OCI-LY3 (cell line): Measurements from ENCODE around the gene SEPSECS.

Experiments used
- H2AFZ ChIP-seq: fragments of 200-600, 300-600 bp; shearing (Covaris generic); 2 replicates; pipeline ENCODE4 v1.6.0; 2014; ENCODE audit warnings: antibody characterized with exemption, low read depth, low read length
- H3K27ac ChIP-seq: fragments of 200-600, 300-600 bp; sonication (generic); 2 replicates; pipeline ENCODE4 v1.5.1; 2014; ENCODE audit warnings: mild to moderate bottlenecking, low read length, moderate library complexity, mixed read lengths
- H3K27me3 ChIP-seq: fragments of 200-600, 300-600 bp; sonication (generic); 2 replicates; pipeline ENCODE4 v1.6.1; 2014; ENCODE audit warnings: low read depth, low read length, mixed read lengths
- H3K36me3 ChIP-seq: fragments of 200-600, 300-600 bp; sonication (generic); replicated peaks from 2 replicates; pipeline ENCODE3; 2014; ENCODE audit warnings: low read depth, low read length, mixed read lengths
- H3K4me1 ChIP-seq: fragments of 300-600, 200-600 bp; sonication (generic); 2 replicates; pipeline ENCODE4 v1.6.1; 2014; ENCODE audit warnings: low read length, mixed read lengths
- H3K4me2 ChIP-seq: fragments of 200-600, 300-600 bp; sonication (generic); 2 replicates; pipeline ENCODE4 v1.6.1; 2014; ENCODE audit warnings: low read length, mixed read lengths
- H3K4me3 ChIP-seq: fragments of 300-600, 200-600 bp; sonication (generic); 2 replicates; pipeline ENCODE4 v1.5.1; 2014; ENCODE audit warnings: antibody characterized with exemption, mild to moderate bottlenecking, low read length, moderate library complexity
- H3K79me2 ChIP-seq: fragments of 300-600, 200-600 bp; shearing (Covaris generic); 2 replicates; pipeline ENCODE4 v1.6.1; 2014; ENCODE audit warnings: mild to moderate bottlenecking, low read length, mixed read lengths
- H3K9ac ChIP-seq: fragments of 300-600, 200-600 bp; shearing (Covaris generic); 2 replicates; pipeline ENCODE4 v1.6.0; 2014; ENCODE audit warnings: mild to moderate bottlenecking, low read length, moderate library complexity
- H3K9me3 ChIP-seq: fragments of 200-600, 300-600 bp; shearing (Covaris generic); 2 replicates; pipeline ENCODE4 v1.6.1; 2014; ENCODE audit warnings: low read length, mixed read lengths; ENCODE audit not compliant: insufficient read depth
- H4K20me1 ChIP-seq: fragments of 200-600, 300-600 bp; sonication (generic); 2 replicates; pipeline ENCODE4 v1.6.1; 2016; ENCODE audit warnings: low read length, mixed read lengths; ENCODE audit not compliant: insufficient read depth
- CTCF ChIP-seq: fragments of 200-600, 300-600 bp; sonication (generic); IDR thresholded peaks from 2 replicates; pipeline ENCODE4 v1.5.1; 2014; ENCODE audit warnings: antibody characterized with exemption, low read length, low read depth
- EZH2phosphoT487 ChIP-seq: fragments of 200-600 bp; shearing (Covaris generic); IDR thresholded peaks from 2 replicates; pipeline ENCODE4 v1.6.1; 2018; ENCODE audit warnings: antibody characterized with exemption, mixed run types, low read depth

SEPSECS gene

GRCh38 chr4:25190407-25190806 lies 30.2 kb upstream of the SEPSECS start:
- TF ChIP-seq EZH2phosphoT487 (no peak), CTCF (no peak)
- H3K79me2 ChIP-seq = no peaks in the 10 kb centered on the region
- no peak overlapping the region for H3K9ac ChIP-seq
- H3K36me3 ChIP-seq = no peaks in the 10 kb centered on the region
- H2AFZ ChIP-seq = no peak overlapping the region
- no peaks in the 10 kb centered on the region for H3K9me3 ChIP-seq
- H3K4me2 ChIP-seq = no peak overlapping the region
- H4K20me1 ChIP-seq = no peaks in the 10 kb centered on the region
- no peaks in the 10 kb centered on the region for H3K4me1 ChIP-seq
- no peak overlapping the region for H3K4me3 ChIP-seq
- H3K27ac ChIP-seq = no peak overlapping the region
- no peaks in the 10 kb centered on the region for H3K27me3 ChIP-seq

- H3K27me3 ChIP-seq = no peaks in the 10 kb centered on the region
- H2AFZ ChIP-seq = no peak overlapping the region
- no peak overlapping the region for H3K4me2 ChIP-seq
- no peaks in the 10 kb centered on the region for H3K9me3 ChIP-seq
- 0 out of 2 replicates have a peak, but pooled peaks cover 4% of the 10 kb centered on the region for H3K4me1 ChIP-seq
- no peak overlapping the region for H3K4me3 ChIP-seq
- H4K20me1 ChIP-seq = no peaks in the 10 kb centered on the region
- no peak overlapping the region for H3K9ac ChIP-seq
- no peaks in the 10 kb centered on the region for H3K79me2 ChIP-seq
- no peak overlapping the region for H3K27ac ChIP-seq
- no peaks in the 10 kb centered on the region for H3K36me3 ChIP-seq
- TF ChIP-seq EZH2phosphoT487 (no peak), CTCF (no peak)
Observed at GRCh38 chr4:25184056-25184455, 23.8 kb upstream of the SEPSECS start.

GRCh38 chr4:25182937-25183336 lies 22.7 kb upstream of the SEPSECS start:
- Histone ChIP-seq H3K9me3 (no peaks in the 10 kb centered on the region), H2AFZ (no peak overlapping the region), H3K79me2 (no peaks in the 10 kb centered on the region), H3K36me3 (no peaks in the 10 kb centered on the region), H3K9ac (no peak overlapping the region), H3K27ac (no peak overlapping the region), H3K4me1 (0 out of 2 replicates have a peak, but pooled peaks cover 4% of the 10 kb centered on the region), H3K4me2 (no peak overlapping the region), H4K20me1 (no peaks in the 10 kb centered on the region), H3K4me3 (no peak overlapping the region), H3K27me3 (no peaks in the 10 kb centered on the region)
- TF ChIP-seq EZH2phosphoT487 (no peak), CTCF (no peak)

GRCh38 chr4:25180524-25181131 lies 20.4 kb upstream of the SEPSECS start:
- H3K9ac ChIP-seq = no peak overlapping the region
- no peaks in the 10 kb centered on the region for H3K27me3 ChIP-seq
- H3K27ac ChIP-seq = no peak overlapping the region
- peak overlapping the region; percentile 43 for H3K4me2 ChIP-seq
- no peak overlapping the region for H2AFZ ChIP-seq
- 0 out of 2 replicates have a peak, but pooled peaks cover 4% of the 10 kb centered on the region for H3K4me1 ChIP-seq
- H3K9me3 ChIP-seq = no peaks in the 10 kb centered on the region
- H3K79me2 ChIP-seq = no peaks in the 10 kb centered on the region
- H3K36me3 ChIP-seq = no peaks in the 10 kb centered on the region
- no peaks in the 10 kb centered on the region for H4K20me1 ChIP-seq
- TF ChIP-seq EZH2phosphoT487 (no peak), CTCF (peak; percentile 93)
- peak overlapping the region; percentile 25 for H3K4me3 ChIP-seq
